Fibroblast of lung (primary cell): Measurements from ENCODE around the gene PARG. TPM values are rescaled to one million over a fixed set of nuclear protein-coding genes. Genes with fewer than 3 reads are reported as not detected.
"Not testable (repeated sequence)": the region's sequence is repeated elsewhere in the genome, so short reads cannot be mapped to it uniquely, and the experiment has no call there.

Source experiments
- DNase-seq, 2 donors: peaks; one replicate each; pipeline versions ENCODE4 v3.0.0 to v3.0.0-alpha.2; 2010; ENCODE audit warnings: low read depth in 2 of 2
- H2AFZ ChIP-seq: 2 replicates; pipeline ENCODE4 v1.5.1; 2012; ENCODE audit warnings: low read length, control low read depth, inconsistent platforms
- H3K27ac ChIP-seq: 2 replicates; pipeline ENCODE4 v1.5.1; 2011; ENCODE audit warnings: low read length, control low read depth; ENCODE audit not compliant: insufficient read depth
- H3K27me3 ChIP-seq: 2 replicates; pipeline ENCODE4 v1.5.1; 2011; ENCODE audit warnings: mild to moderate bottlenecking, low read length; ENCODE audit not compliant: control insufficient read depth, insufficient read depth
- H3K36me3 ChIP-seq: 2 replicates; pipeline ENCODE4 v1.5.1; 2011; ENCODE audit warnings: low read length; ENCODE audit not compliant: control insufficient read depth, insufficient read depth
- H3K4me1 ChIP-seq: 2 replicates; pipeline ENCODE4 v1.5.1; 2011; ENCODE audit warnings: low read length; ENCODE audit not compliant: control insufficient read depth, insufficient read depth; ENCODE audit errors: extremely low read depth
- H3K4me2 ChIP-seq: 2 replicates; pipeline ENCODE4 v1.5.1; 2011; ENCODE audit warnings: low read length, control low read depth; ENCODE audit not compliant: insufficient read depth; ENCODE audit errors: extremely low read depth
- H3K4me3 ChIP-seq, 4 experiments: fragments of 200-600 bp in 1 of 4; sonication (generic) in 1 of 4; replicated peaks in 1 of 4; 2 replicates each; pipeline ENCODE4 v1.5.1; 2011 to 2016; ENCODE audit warnings: low read length in 4 of 4, low read depth in 3 of 4, mild to moderate bottlenecking in 3 of 4, control low read depth in 2 of 4, inconsistent platforms in 1 of 4, mixed read lengths in 1 of 4; ENCODE audit not compliant: insufficient read depth in 1 of 4; ENCODE audit errors: control extremely low read depth in 1 of 4
- H3K79me2 ChIP-seq: 2 replicates; pipeline ENCODE4 v1.5.1; 2012; ENCODE audit warnings: mild to moderate bottlenecking, low read length, inconsistent platforms; ENCODE audit not compliant: control insufficient read depth, insufficient read depth
- H3K9ac ChIP-seq: 2 replicates; pipeline ENCODE4 v1.5.1; 2011; ENCODE audit warnings: mild to moderate bottlenecking, low read length, control low read depth; ENCODE audit not compliant: insufficient read depth
- H3K9me3 ChIP-seq: 2 replicates; pipeline ENCODE4 v1.5.1; 2012; ENCODE audit warnings: low read depth, low read length; ENCODE audit not compliant: control insufficient read depth, insufficient read depth
- H4K20me1 ChIP-seq: 2 replicates; pipeline ENCODE4 v1.5.1; 2011; ENCODE audit warnings: low read length; ENCODE audit not compliant: control insufficient read depth, insufficient read depth; ENCODE audit errors: extremely low read depth
- polyA plus RNA-seq, 2 donors: library from polyadenylated mRNA; depleted of rRNA in 1 of 2; stranded (reverse) in 1 of 2; unstranded in 1 of 2; fragments of >200 nt; gene quantifications; 2 replicates each; pipeline ENCODE4 v1.2.1, GENCODE V29; 2011 to 2012; ENCODE audit warnings: missing spikeins in 1 of 2
- total RNA-seq: library from RNA; depleted of rRNA; stranded (reverse); fragments of >200 nt; gene quantifications from 2 replicates; pipeline ENCODE4 v1.2.1, GENCODE V29; 2014

Gene PARG
- total and polyA plus RNA-seq, 2 donors (not counting 1 experiment from before 2014, with no cell fraction given): 12.1 to 34.7 TPM

- H3K36me3 ChIP-seq, H3K4me2 ChIP-seq, H3K9ac ChIP-seq, H3K79me2 ChIP-seq, DNase-seq, H2AFZ ChIP-seq, H4K20me1 ChIP-seq, H3K4me1 ChIP-seq, H3K27ac ChIP-seq, H3K9me3 ChIP-seq, H3K4me3 ChIP-seq, H3K27me3 ChIP-seq: not testable (repeated sequence)
Observed at GRCh38 chr10:49882327-49882726, 59.5 kb downstream of the PARG start.

- H4K20me1 ChIP-seq, H2AFZ ChIP-seq, H3K4me1 ChIP-seq, H3K4me2 ChIP-seq, H3K79me2 ChIP-seq, DNase-seq, H3K27me3 ChIP-seq, H3K4me3 ChIP-seq, H3K36me3 ChIP-seq, H3K9me3 ChIP-seq, H3K27ac ChIP-seq, H3K9ac ChIP-seq: not testable (repeated sequence)
Observed at GRCh38 chr10:49872740-49873139, 69.1 kb downstream of the PARG start.

GRCh38 chr10:49871462-49871861, 70.4 kb downstream of the PARG start:
- H3K9ac ChIP-seq, H3K27me3 ChIP-seq, DNase-seq, H3K36me3 ChIP-seq, H3K4me2 ChIP-seq, H3K9me3 ChIP-seq, H4K20me1 ChIP-seq, H3K4me3 ChIP-seq, H3K79me2 ChIP-seq, H2AFZ ChIP-seq, H3K27ac ChIP-seq, H3K4me1 ChIP-seq: not testable (repeated sequence)

DNA sequence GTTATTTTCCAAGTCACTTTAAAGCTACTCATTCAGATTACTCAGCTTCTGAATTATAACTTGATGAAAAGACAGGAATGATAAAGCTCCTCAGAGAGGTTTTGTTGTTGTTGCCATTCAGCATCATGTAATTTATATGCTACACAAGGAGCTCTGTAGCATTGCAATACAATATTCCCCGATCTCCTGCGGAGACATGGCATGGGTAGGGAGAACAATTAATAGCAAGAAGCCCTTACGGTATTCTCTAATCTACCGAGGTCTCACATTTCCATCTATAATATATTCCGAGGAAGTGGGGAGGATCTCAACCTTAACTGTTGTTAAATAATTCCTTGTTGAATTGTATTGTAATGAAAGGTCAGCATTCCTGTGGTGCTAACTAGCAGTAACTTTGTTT, 81.9 kb downstream of the PARG start:
- H3K4me3 ChIP-seq, H3K4me2 ChIP-seq, H2AFZ ChIP-seq, H3K9ac ChIP-seq, H3K27me3 ChIP-seq, H3K4me1 ChIP-seq, H4K20me1 ChIP-seq, H3K36me3 ChIP-seq, H3K79me2 ChIP-seq, H3K9me3 ChIP-seq, H3K27ac ChIP-seq: not testable (repeated sequence)
- DNase-seq: peak in 1 of 2 donors; percentile 13

- DNase-seq, H3K4me2 ChIP-seq, H2AFZ ChIP-seq, H4K20me1 ChIP-seq, H3K4me1 ChIP-seq, H3K9me3 ChIP-seq, H3K27me3 ChIP-seq, H3K4me3 ChIP-seq, H3K9ac ChIP-seq, H3K36me3 ChIP-seq, H3K27ac ChIP-seq, H3K79me2 ChIP-seq: not testable (repeated sequence)
Observed at GRCh38 chr10:49858697-49859382, 83.0 kb downstream of the PARG start.

DNA sequence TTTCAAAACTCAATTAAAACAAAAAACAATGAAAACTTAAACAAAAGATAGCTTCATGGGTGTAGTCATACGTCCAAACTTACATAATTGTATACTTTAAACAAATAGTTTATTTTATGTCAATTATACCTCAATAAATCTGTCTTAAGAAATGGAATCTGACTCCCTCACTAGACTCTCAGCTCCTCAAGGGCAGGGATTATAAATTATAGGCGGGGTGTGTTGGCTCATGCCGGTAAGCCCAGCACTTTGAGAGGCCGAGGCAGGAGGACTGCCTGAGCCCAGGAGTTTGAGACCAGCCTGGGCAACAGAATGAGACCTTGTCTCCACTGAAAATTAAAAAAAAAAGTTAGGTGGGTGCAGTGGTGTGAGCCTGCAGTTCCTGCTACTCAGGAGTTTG, 92.3 kb downstream of the PARG start:
- H3K27me3 ChIP-seq: not testable (repeated sequence)

More for the DNA sequence above, 92.3 kb downstream of the PARG start:
- H3K36me3 ChIP-seq, DNase-seq, H3K9me3 ChIP-seq, H4K20me1 ChIP-seq, H2AFZ ChIP-seq, H3K79me2 ChIP-seq, H3K4me3 ChIP-seq, H3K9ac ChIP-seq, H3K27ac ChIP-seq, H3K4me2 ChIP-seq, H3K4me1 ChIP-seq: not testable (repeated sequence)
